Memory B cell (primary cell): ENCODE data around the gene PTX4.
"Not testable (repeated sequence)": the region's sequence is repeated elsewhere in the genome, so short reads cannot be mapped to it uniquely, and the experiment has no call there.

Experiments used
- ATAC-seq: fragments of 150-1000 bp; cut with Tn5 transposase; 2 replicates; pipeline ENCODE4 v1.10.0; 2021; ENCODE audit warnings: low read depth, mild to moderate bottlenecking, moderate library complexity
- DNase-seq, 2 donors: peaks; one replicate each; pipeline ENCODE4 v3.0.0; 2022; ENCODE audit warnings: low spot score in 2 of 2
- H3K27ac Mint-ChIP-seq: one replicate; pipeline ENCODE4 v1.8.0; 2022; ENCODE audit warnings: mild to moderate bottlenecking, moderate library complexity, mixed read lengths
- H3K27me3 Mint-ChIP-seq: one replicate; pipeline ENCODE4 v1.8.0; 2022; ENCODE audit warnings: mixed read lengths
- H3K36me3 Mint-ChIP-seq: one replicate; pipeline ENCODE4 v1.8.0; 2022; ENCODE audit warnings: mild to moderate bottlenecking, mixed read lengths
- H3K4me1 Mint-ChIP-seq: one replicate; pipeline ENCODE4 v1.8.0; 2022; ENCODE audit warnings: mixed read lengths
- H3K4me3 Mint-ChIP-seq: one replicate; pipeline ENCODE4 v1.8.0; 2022; ENCODE audit warnings: mild to moderate bottlenecking, moderate library complexity, mixed read lengths
- H3K9me3 Mint-ChIP-seq: one replicate; pipeline ENCODE4 v1.8.0; 2022; ENCODE audit warnings: mixed read lengths

PTX4 gene

DNA sequence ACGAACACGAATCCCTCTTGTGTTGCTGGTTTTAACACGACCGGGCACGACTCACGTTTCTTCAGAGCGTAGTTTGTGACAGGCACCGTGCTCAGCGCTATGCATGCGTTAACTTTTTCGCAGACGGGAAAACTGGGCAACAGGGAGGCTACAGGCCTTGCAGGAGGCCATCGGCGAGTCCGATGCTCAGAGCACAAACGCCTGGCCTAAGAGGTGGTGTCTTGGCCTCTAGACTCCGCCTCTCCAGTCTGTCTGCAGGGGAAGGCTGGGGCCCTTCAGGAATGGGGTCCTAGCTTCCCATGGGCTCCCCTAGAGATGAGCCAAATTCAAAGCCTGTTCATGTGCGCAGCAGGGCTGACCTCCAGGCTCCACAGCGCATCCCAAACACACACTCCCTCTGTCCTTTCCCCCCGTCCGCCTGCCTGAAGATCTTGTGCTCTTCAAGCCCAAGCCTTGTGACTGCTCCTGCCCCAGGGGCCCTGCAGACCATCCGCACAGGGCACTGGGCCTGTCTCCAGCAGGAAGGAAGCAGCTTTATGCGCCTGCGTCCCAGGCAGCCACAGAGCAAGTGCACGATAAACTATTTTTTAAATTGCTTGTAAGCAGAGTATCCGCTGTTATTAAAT is 17.1 kb downstream of the PTX4 start:
- ATAC-seq (no peak), DNase-seq (no peak)
- Mint-ChIP-seq H3K27me3 (no peaks in the 10 kb centered on the region), H3K36me3 (peaks cover 2% of the 10 kb centered on the region), H3K4me3 (peak overlapping the region; percentile 58), H3K9me3 (no peaks in the 10 kb centered on the region), H3K4me1 (peaks cover 45% of the 10 kb centered on the region), H3K27ac (peak overlapping the region; percentile 78)

DNA sequence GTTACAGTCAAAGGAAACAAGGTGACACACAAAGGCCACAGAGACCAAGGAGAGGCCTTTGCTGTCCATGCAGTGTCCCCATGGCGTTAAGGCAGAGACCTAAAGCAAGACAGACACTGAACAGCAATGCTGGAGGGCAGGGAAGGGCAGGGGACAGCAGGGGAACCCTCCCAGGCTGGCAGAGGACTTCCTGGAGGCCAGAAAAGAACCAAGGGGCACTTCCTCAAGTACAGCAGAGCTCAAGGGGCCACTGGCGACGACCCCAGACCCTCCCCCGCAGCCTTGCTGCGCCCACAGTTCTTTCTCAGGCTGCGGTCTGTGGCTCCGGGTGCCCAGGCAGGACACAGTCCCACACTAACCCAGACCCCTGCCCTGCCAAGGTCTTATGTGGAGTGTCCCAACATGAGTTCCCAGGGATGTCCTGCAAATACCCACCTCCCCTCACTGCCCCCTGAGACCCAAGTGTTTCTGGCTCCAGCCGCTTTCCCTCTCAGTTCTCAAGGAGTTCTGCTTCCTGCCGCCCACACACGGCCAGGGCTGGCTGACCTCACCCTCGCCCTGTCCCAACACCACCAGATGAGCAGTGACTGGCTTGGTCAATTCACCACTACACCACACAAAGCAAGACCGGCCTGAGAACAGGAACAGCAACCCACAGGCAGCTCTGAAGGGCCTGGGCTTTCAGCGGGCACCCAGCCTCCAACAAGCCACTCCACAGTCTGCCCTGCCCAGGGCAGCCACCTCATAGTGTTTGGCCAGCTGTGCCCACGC is 18.1 kb downstream of the PTX4 start:
- H3K4me1 Mint-ChIP-seq: peaks cover 41% of the 10 kb centered on the region
- H3K4me3 Mint-ChIP-seq: peak overlapping the region; percentile 42
- H3K27me3 Mint-ChIP-seq: no peaks in the 10 kb centered on the region
- H3K36me3 Mint-ChIP-seq: peaks cover 2% of the 10 kb centered on the region
- no peak for DNase-seq
- ATAC-seq: no peak
- peak overlapping the region; percentile 89 for H3K27ac Mint-ChIP-seq
- H3K9me3 Mint-ChIP-seq: no peaks in the 10 kb centered on the region

- DNase-seq: no peak
- H3K9me3 Mint-ChIP-seq: no peaks in the 10 kb centered on the region
- ATAC-seq: peak; percentile 59
- H3K27me3 Mint-ChIP-seq: no peaks in the 10 kb centered on the region
- H3K4me1 Mint-ChIP-seq: peaks cover 39% of the 10 kb centered on the region
- peak overlapping the region; percentile 72 for H3K4me3 Mint-ChIP-seq
- peaks cover 3% of the 10 kb centered on the region for H3K36me3 Mint-ChIP-seq
- H3K27ac Mint-ChIP-seq: peak overlapping the region; percentile 89
Observed at GRCh38 chr16:1469693-1470201, 19.0 kb downstream of the PTX4 start.

DNA sequence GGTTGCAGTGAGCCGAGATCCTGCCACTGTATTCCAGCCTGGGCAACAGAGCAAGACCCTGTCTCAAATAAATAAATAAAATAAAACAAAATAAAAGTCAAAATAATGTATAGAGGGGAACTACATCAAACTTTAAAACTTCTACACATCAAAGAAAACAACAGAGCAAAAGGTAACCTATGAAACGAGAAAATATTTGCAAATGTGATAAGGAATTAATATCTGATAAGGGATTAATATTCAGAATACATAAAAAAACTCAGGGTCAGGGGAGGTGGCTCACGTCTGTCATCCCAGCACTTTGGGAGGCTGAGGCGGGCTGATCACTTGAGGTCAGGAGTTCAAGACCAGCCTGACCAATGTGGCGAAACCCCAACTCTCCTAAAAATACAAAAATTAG is 19.6 kb downstream of the PTX4 start:
- H3K27ac Mint-ChIP-seq: peak overlapping the region; percentile 89
- not testable (repeated sequence) for H3K9me3 Mint-ChIP-seq, H3K4me3 Mint-ChIP-seq, H3K36me3 Mint-ChIP-seq, H3K27me3 Mint-ChIP-seq, DNase-seq, ATAC-seq
- peaks cover 38% of the 10 kb centered on the region for H3K4me1 Mint-ChIP-seq

- no peak overlapping the region for H3K27ac Mint-ChIP-seq
- no peak overlapping the region for H3K4me3 Mint-ChIP-seq
- peaks cover 36% of the 10 kb centered on the region for H3K4me1 Mint-ChIP-seq
- H3K9me3 Mint-ChIP-seq: no peaks in the 10 kb centered on the region
- peaks cover 3% of the 10 kb centered on the region for H3K36me3 Mint-ChIP-seq
- H3K27me3 Mint-ChIP-seq: no peaks in the 10 kb centered on the region
- no peak for ATAC-seq
- no peak for DNase-seq
Observed at GRCh38 chr16:1468426-1468810, 20.3 kb downstream of the PTX4 start.

DNA sequence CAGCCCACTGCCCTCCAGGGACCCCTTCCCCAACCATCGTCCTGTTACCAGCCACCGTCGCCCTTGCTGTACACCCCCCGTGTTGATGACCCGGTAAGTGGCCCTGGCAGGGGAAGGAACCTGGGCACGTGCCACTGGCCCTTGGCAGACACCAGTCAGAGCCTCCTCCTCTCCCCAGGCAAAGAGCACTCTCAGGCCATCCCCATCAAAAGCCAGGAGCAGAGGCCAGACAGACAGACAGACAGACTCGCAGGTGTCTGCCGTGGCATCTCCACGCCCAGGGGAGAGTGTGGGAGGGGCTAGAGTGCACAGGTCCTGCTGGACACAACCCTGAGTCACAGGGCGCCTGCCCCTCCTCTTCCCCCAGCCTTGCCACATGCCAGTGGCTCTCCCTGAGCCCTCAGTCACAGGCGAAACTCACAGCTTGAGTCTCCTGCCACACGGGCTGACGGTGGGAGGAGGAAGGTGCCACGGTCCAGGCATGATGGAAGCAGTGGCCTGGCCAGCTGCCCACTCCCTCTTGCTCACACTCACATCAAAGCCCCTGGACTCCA is 21.7 kb downstream of the PTX4 start:
- Mint-ChIP-seq H3K9me3 (no peaks in the 10 kb centered on the region), H3K27me3 (no peaks in the 10 kb centered on the region), H3K4me1 (peaks cover 29% of the 10 kb centered on the region), H3K4me3 (no peak overlapping the region), H3K36me3 (peaks cover 5% of the 10 kb centered on the region), H3K27ac (peak overlapping the region; percentile 67)
- ATAC-seq (no peak), DNase-seq (no peak)

DNA sequence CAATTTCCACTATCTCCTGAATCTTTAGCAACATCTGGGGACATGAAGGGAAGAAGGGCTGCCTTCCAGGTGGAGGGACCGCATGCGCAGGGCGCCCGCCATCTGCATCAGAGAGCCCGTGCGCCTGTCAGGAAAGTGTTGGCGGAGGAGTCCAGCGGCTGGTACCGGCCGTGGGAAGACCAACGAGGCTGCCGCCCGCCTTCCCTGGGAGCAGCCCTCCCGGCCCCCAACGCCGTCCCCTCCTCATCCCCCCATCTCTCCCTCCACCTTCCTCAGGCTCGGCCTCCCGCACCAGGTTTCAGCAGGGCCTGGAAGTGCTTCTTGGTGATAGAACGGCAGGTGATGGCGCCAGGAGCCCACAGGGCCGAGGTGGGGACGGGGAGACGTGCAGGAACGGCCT is 22.7 kb downstream of the PTX4 start:
- DNase-seq (no peak), ATAC-seq (no peak)
- peaks cover 9% of the 10 kb centered on the region for H3K36me3 Mint-ChIP-seq
- H3K27ac Mint-ChIP-seq: no peak overlapping the region
- H3K4me1 Mint-ChIP-seq: peaks cover 20% of the 10 kb centered on the region
- no peaks in the 10 kb centered on the region for H3K9me3 Mint-ChIP-seq
- H3K4me3 Mint-ChIP-seq: no peak overlapping the region
- H3K27me3 Mint-ChIP-seq: no peaks in the 10 kb centered on the region

GRCh38 chr16:1465567-1465915 is 23.2 kb downstream of the PTX4 start:
- Mint-ChIP-seq H3K9me3 (no peaks in the 10 kb centered on the region), H3K27me3 (no peaks in the 10 kb centered on the region), H3K36me3 (peaks cover 9% of the 10 kb centered on the region), H3K27ac (no peak overlapping the region), H3K4me1 (peaks cover 15% of the 10 kb centered on the region), H3K4me3 (no peak overlapping the region)
- DNase-seq (no peak), ATAC-seq (no peak)

DNA sequence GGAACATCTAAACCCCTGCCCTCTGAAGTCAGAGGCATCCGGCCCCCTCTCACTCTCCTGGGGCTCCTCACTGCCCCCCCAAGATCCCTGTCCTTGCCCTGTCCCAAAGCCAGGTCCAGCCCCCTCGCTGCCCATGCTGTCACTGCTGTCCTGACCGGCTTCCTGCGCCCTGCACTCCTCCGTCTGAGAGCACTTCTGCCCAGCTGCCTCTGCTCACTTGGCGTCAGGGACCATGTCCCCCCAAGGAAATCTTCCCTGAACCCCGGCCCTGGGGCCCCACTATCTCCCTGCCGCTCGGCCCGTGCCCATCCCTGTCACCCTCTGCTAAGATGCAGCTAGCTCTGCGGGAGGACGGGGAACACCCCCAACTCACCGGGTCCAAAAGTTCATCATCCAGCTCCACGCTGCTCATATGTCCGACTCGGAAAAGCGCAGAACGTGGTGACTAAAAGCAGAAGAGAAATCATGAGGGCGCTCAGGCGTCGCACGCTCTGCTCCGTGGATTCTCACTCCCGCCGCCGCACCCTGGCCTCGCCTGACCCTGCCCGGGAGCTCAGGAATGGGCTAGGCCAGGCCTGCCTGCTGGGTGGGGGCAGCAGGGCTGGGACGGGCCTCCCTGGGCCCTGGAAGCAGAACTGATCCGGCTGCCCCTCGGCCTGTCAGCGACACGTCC is 23.7 kb downstream of the PTX4 start:
- DNase-seq (no peak), ATAC-seq (no peak)
- H3K4me3 Mint-ChIP-seq: no peak overlapping the region
- H3K4me1 Mint-ChIP-seq: peaks cover 13% of the 10 kb centered on the region
- H3K27me3 Mint-ChIP-seq: no peaks in the 10 kb centered on the region
- H3K9me3 Mint-ChIP-seq: no peaks in the 10 kb centered on the region
- H3K36me3 Mint-ChIP-seq: peaks cover 9% of the 10 kb centered on the region
- no peak overlapping the region for H3K27ac Mint-ChIP-seq

- Mint-ChIP-seq H3K36me3 (peaks cover 13% of the 10 kb centered on the region), H3K27ac (no peak overlapping the region), H3K4me3 (no peak overlapping the region), H3K4me1 (peaks cover 12% of the 10 kb centered on the region), H3K9me3 (no peaks in the 10 kb centered on the region), H3K27me3 (no peaks in the 10 kb centered on the region)
- ATAC-seq (no peak), DNase-seq (no peak)
Observed at GRCh38 chr16:1464196-1464893, 24.4 kb downstream of the PTX4 start.

DNA sequence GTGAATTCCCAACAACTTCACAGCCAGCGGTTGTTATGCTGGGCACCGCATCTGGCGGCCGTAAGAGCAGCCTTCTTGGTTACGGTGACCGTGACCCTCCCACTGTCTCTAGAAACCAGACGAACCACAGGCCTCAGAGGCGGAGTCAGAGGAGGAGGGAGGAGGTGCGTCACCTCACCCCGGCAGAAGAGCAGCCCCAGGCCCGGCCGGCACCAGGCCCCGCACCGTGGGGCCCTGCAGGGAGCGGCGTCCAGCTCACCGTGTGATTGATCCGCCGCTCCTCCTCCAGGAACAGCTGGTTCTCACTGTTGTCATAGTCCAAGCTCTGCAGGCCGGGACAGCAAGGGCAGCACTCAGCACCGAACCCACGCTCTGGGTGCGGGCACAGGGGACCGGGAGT is 27.6 kb downstream of the PTX4 start:
- ATAC-seq: no peak
- no peak for DNase-seq
- Mint-ChIP-seq H3K4me1 (peaks cover 17% of the 10 kb centered on the region), H3K36me3 (peaks cover 22% of the 10 kb centered on the region), H3K27ac (peak overlapping the region; percentile 100), H3K4me3 (no peak overlapping the region), H3K27me3 (no peaks in the 10 kb centered on the region), H3K9me3 (no peaks in the 10 kb centered on the region)

- DNase-seq (no peak), ATAC-seq (no peak)
- Mint-ChIP-seq H3K4me1 (peaks cover 17% of the 10 kb centered on the region), H3K9me3 (no peaks in the 10 kb centered on the region), H3K36me3 (peaks cover 22% of the 10 kb centered on the region), H3K4me3 (no peak overlapping the region), H3K27ac (peak overlapping the region; percentile 100), H3K27me3 (no peaks in the 10 kb centered on the region)
Observed at GRCh38 chr16:1460602-1461138, 28.1 kb downstream of the PTX4 start.

DNA sequence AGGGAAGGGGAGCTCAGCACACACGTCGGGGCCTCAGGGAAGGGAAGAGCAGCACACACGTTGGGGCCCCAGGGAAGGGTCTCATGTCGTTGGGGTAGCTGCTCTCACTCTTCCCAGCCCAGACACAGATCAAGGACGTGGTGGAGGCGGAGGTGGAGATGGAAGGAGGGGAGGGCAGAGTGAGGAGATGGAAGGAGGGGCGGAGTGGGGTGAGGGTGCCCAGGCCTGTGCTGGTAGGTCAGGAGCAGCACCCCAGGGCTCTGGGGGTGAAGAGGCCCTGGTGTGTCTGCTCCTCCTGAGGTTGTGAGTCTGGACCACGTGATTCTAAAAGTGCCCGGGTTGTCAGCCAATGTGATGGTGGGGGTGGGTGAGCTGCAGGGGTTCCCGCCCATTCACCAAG is 28.8 kb downstream of the PTX4 start:
- DNase-seq (no peak), ATAC-seq (no peak)
- H3K27ac Mint-ChIP-seq: peak overlapping the region; percentile 100
- no peak overlapping the region for H3K4me3 Mint-ChIP-seq
- H3K27me3 Mint-ChIP-seq: no peaks in the 10 kb centered on the region
- peaks cover 17% of the 10 kb centered on the region for H3K4me1 Mint-ChIP-seq
- no peaks in the 10 kb centered on the region for H3K9me3 Mint-ChIP-seq
- peaks cover 20% of the 10 kb centered on the region for H3K36me3 Mint-ChIP-seq
